Thyroid gland (tissue), 4 donors: Measurements from ENCODE around the gene NDUFS4.

ENCODE experiments used
- CTCF ChIP-seq, 6 experiments: fragments of 200-600 bp in 3 of 6; fragments of 450-650 bp in 3 of 6; sonication (generic) in 3 of 6; IDR thresholded peaks; one replicate each; pipeline ENCODE4 v1.5.1; 2016 to 2019; ENCODE audit warnings: antibody characterized with exemption in 6 of 6, mild to moderate bottlenecking in 2 of 6, inconsistent platforms in 1 of 6, moderate library complexity in 1 of 6
- POLR2A ChIP-seq, 2 donors: fragments of 450-650 bp; IDR thresholded peaks; one replicate each; pipeline ENCODE4 v1.6.1; 2017; ENCODE audit warnings: antibody characterized with exemption in 2 of 2, mild to moderate bottlenecking in 2 of 2, moderate library complexity in 1 of 2

- no peak for TF ChIP-seq CTCF (IDR thresholded peaks at IDR 0.05)
- no peak for TF ChIP-seq POLR2A (IDR thresholded peaks at IDR 0.05)
Observed at GRCh38 chr5:53667621-53668020, 107.2 kb downstream of the NDUFS4 start.
